Endothelial cell of umbilical vein (primary cell): ENCODE results near the gene EHMT1. TPM values are rescaled to one million over a fixed set of nuclear protein-coding genes. Genes with fewer than 3 reads are reported as not detected.

ENCODE experiments used
- BruUV-seq: library from RNA; stranded (reverse); fragments of 400-500 nt; replicated peaks from 2 replicates; lab custom pipeline; 2021; lab: Mats Ljungman, UMichigan
- CTCF ChIA-PET: fragments of 300-600, 350-600 bp; sonication (Branson Sonifier 250); formaldehyde crosslinking; loops from one replicate; lab custom pipeline; 2021; ENCODE audit warnings: antibody characterized with exemption, inconsistent platforms; lab: Charles Lee
- POLR2A ChIA-PET: fragments of 300-600, 350-600 bp; sonication (Branson Sonifier 250); formaldehyde crosslinking; loops from one replicate; lab custom pipeline; 2021; ENCODE audit warnings: antibody characterized with exemption, inconsistent platforms; lab: Charles Lee
- DNase-seq: peaks from one replicate; pipeline ENCODE4 v3.0.0-alpha.2; 2011; ENCODE audit warnings: low read depth, low spot score
- FAIRE-seq: peaks from 2 replicates; lab custom pipeline; 2011; peaks lifted over from hg19 to GRCh38; lab: Jason Lieb, UNC
- H2AFZ ChIP-seq: 2 replicates; pipeline ENCODE4 v1.6.0; 2012; ENCODE audit warnings: low read depth, low read length, control low read depth, inconsistent platforms
- H3K27ac ChIP-seq: 2 replicates; pipeline ENCODE4 v1.5.1; 2011; ENCODE audit warnings: low read depth, mild to moderate bottlenecking, control low read depth, low read length, moderate library complexity; ENCODE audit not compliant: insufficient read depth
- H3K27me3 ChIP-seq, 2 experiments: 2 replicates each; pipeline versions ENCODE4 v1.6.0 to v1.6.1; 2011; ENCODE audit warnings: low read length in 2 of 2, mixed read lengths in 1 of 2; ENCODE audit not compliant: control insufficient read depth in 2 of 2, insufficient read depth in 2 of 2
- H3K36me3 ChIP-seq, 2 experiments: 2 replicates in 1 of 2; 3 replicates in 1 of 2; pipeline ENCODE4 v1.5.1; 2011; ENCODE audit warnings: low read length in 2 of 2, mild to moderate bottlenecking in 1 of 2, moderate library complexity in 1 of 2; ENCODE audit not compliant: control insufficient read depth in 2 of 2, insufficient read depth in 2 of 2; ENCODE audit errors: extremely low read depth in 1 of 2
- H3K4me1 ChIP-seq: 3 replicates; pipeline ENCODE4 v1.5.1; 2011; ENCODE audit warnings: mild to moderate bottlenecking, low read length; ENCODE audit not compliant: control insufficient read depth, insufficient read depth; ENCODE audit errors: extremely low read depth
- H3K4me2 ChIP-seq: 2 replicates; pipeline ENCODE4 v1.6.1; 2011; ENCODE audit warnings: low read length, control low read depth, mixed read lengths; ENCODE audit not compliant: insufficient read depth
- H3K4me3 ChIP-seq, 3 experiments: fragments of 200-600 bp in 1 of 3; sonication (generic), shearing (Covaris generic) in 1 of 3; replicated peaks in 1 of 3; 2 replicates each; pipeline ENCODE4 v1.5.1; 2011 to 2016; ENCODE audit warnings: control low read depth in 3 of 3, low read length in 3 of 3, mild to moderate bottlenecking in 2 of 3, inconsistent platforms in 1 of 3, low read depth in 1 of 3, moderate library complexity in 1 of 3; ENCODE audit not compliant: insufficient read depth in 1 of 3
- H3K79me2 ChIP-seq: 2 replicates; pipeline ENCODE4 v1.6.0; 2012; ENCODE audit warnings: low read length, inconsistent platforms; ENCODE audit not compliant: control insufficient read depth, insufficient read depth
- H3K9ac ChIP-seq: replicated peaks from 2 replicates; pipeline ENCODE3; 2011; ENCODE audit warnings: low read length, control low read depth; ENCODE audit not compliant: insufficient read depth; ENCODE audit errors: extremely low read depth
- H3K9me1 ChIP-seq: replicated peaks from 3 replicates; pipeline ENCODE4 v1.6.0; 2011; ENCODE audit warnings: mild to moderate bottlenecking, low read length; ENCODE audit not compliant: control insufficient read depth, insufficient read depth; ENCODE audit errors: extremely low read depth
- H3K9me3 ChIP-seq: replicated peaks from 2 replicates; pipeline ENCODE4 v1.5.1; 2012; ENCODE audit warnings: low read length, inconsistent platforms; ENCODE audit not compliant: control insufficient read depth, insufficient read depth
- H4K20me1 ChIP-seq: replicated peaks from 2 replicates; pipeline ENCODE3; 2011; ENCODE audit warnings: mild to moderate bottlenecking, low read length; ENCODE audit not compliant: control insufficient read depth, insufficient read depth; ENCODE audit errors: extremely low read depth
- CTCF ChIP-seq, 2 donors: IDR thresholded peaks; 1 replicate in 1 of 2; 2 replicates in 1 of 2; pipeline ENCODE4 v1.5.1; 2011; ENCODE audit warnings: low read length in 2 of 2, mild to moderate bottlenecking in 2 of 2, moderate library complexity in 2 of 2, control low read depth in 1 of 2, inconsistent platforms in 1 of 2, low read depth in 1 of 2; ENCODE audit not compliant: insufficient read depth in 1 of 2; ENCODE audit errors: extremely low read depth in 1 of 2
- EZH2 ChIP-seq: IDR thresholded peaks from 2 replicates; pipeline ENCODE4 v1.6.1; 2012; ENCODE audit warnings: borderline replicate concordance, low read depth, mild to moderate bottlenecking, moderate library complexity, low read length, inconsistent platforms; ENCODE audit not compliant: severe bottlenecking
- FOS ChIP-seq: IDR thresholded peaks from 2 replicates; pipeline ENCODE4 v1.6.1; 2011; ENCODE audit warnings: mild to moderate bottlenecking, low read length, moderate library complexity, borderline replicate concordance; ENCODE audit not compliant: insufficient read depth
- GATA2 ChIP-seq: IDR thresholded peaks from 2 replicates; pipeline ENCODE4 v1.7.0; 2011; ENCODE audit warnings: low read depth, mild to moderate bottlenecking, moderate library complexity, mixed read lengths, low read length; ENCODE audit not compliant: insufficient read length, insufficient read depth
- JUN ChIP-seq: IDR thresholded peaks from 2 replicates; pipeline ENCODE4 v1.6.1; 2011; ENCODE audit warnings: borderline replicate concordance, low read depth; ENCODE audit not compliant: insufficient read length, insufficient read depth
- MAX ChIP-seq: IDR thresholded peaks from 2 replicates; pipeline ENCODE4 v1.6.1; 2011; ENCODE audit not compliant: insufficient read depth, insufficient read length
- POLR2A ChIP-seq: IDR thresholded peaks from 2 replicates; pipeline ENCODE4 v1.6.1; 2012; ENCODE audit warnings: low read depth, mild to moderate bottlenecking, control low read depth, low read length
- POLR2AphosphoS5 ChIP-seq: IDR thresholded peaks from 2 replicates; pipeline ENCODE4 v1.6.1; 2012; ENCODE audit warnings: low read depth, mild to moderate bottlenecking, control low read depth, low read length, moderate library complexity; ENCODE audit not compliant: insufficient read depth
- dilution Hi-C: fragments of 300-500 bp; cut with MboI; formaldehyde crosslinking; loops from one replicate; pipeline ENCODE4 v1.15.0; 2019; ENCODE audit warnings: low sequenced_read_pairs; ENCODE audit not compliant: extremely low pct_ligation_motif_present
- intact Hi-C: fragments of 100-400 bp; cut with micrococcal nuclease; formaldehyde crosslinking; loops from one replicate; pipeline ENCODE4 v1.10.0; 2022
- polyA plus RNA-seq, 4 experiments: library from polyadenylated mRNA; depleted of rRNA in 3 of 4; stranded (reverse) in 3 of 4; unstranded in 1 of 4; fragments of >200 nt; gene quantifications; 2 replicates each; pipeline versions ENCODE4 v1.2.1 to v1.2.3, GENCODE V29; 2011 to 2012; ENCODE audit warnings: missing spikeins in 1 of 4
- total RNA-seq: library from RNA; stranded (reverse); gene quantifications from 2 replicates; pipeline ENCODE4 v1.2.3, GENCODE V29; 2021

The EHMT1 gene
- total and polyA plus RNA-seq, 2 donors (not counting 3 experiments of a cell fraction or from before 2014, with no cell fraction given), result 48.2 to 104 TPM

- Histone ChIP-seq H3K4me1 (no peaks in the 10 kb centered on the region), H3K4me3 (no peak overlapping the region), H3K9ac (no peak overlapping the region), H2AFZ (no peak overlapping the region), H3K9me3 (no peaks in the 10 kb centered on the region), H4K20me1 (no peaks in the 10 kb centered on the region), H3K4me2 (no peak overlapping the region), H3K36me3 (peaks cover 5 to 42% of the 10 kb centered on the region in 2 experiments), H3K79me2 (no peaks in the 10 kb centered on the region), H3K27me3 (no peaks in the 10 kb centered on the region), H3K9me1 (no peaks in the 10 kb centered on the region), H3K27ac (no peak overlapping the region)
- no TSS peak for BruUV-seq
- DNase-seq, result no peak
- ChIA-PET POLR2A (no interaction called here), CTCF (no interaction called here)
- dilution Hi-C loops, result no loop called here
- FAIRE-seq, result no peak
- intact Hi-C loops, result no loop called here
- TF ChIP-seq FOS (no peak), JUN (no peak), POLR2A (no peak), EZH2 (no peak), GATA2 (no peak), POLR2AphosphoS5 (no peak)
These were observed 201.5 kb downstream of the EHMT1 start for GRCh38 chr9:137820161-137820855.

GRCh38 chr9:137823986-137824771 lies 205.4 kb downstream of the EHMT1 start:
- TF ChIP-seq EZH2, result no peak
- TF ChIP-seq MAX, result no peak
- no peak for TF ChIP-seq POLR2AphosphoS5
- no peak for TF ChIP-seq FOS
- TF ChIP-seq CTCF (IDR thresholded peaks at IDR 0.05; ENCODE audit: extremely low read depth in 1 of 2, insufficient read depth in 1 of 2, low read depth in 1 of 2, low read length in 2 of 2), result no peak
- BruUV-seq, result no TSS peak
- Histone ChIP-seq H3K9ac (no peak overlapping the region), H3K4me2 (no peak overlapping the region), H3K27ac (no peak overlapping the region), H3K9me1 (no peaks in the 10 kb centered on the region), H3K79me2 (no peaks in the 10 kb centered on the region), H3K4me1 (no peaks in the 10 kb centered on the region), H3K27me3 (no peaks in the 10 kb centered on the region), H3K9me3 (no peaks in the 10 kb centered on the region), H4K20me1 (no peaks in the 10 kb centered on the region), H3K36me3 (peaks cover 2 to 25% of the 10 kb centered on the region in 2 experiments), H2AFZ (no peak overlapping the region), H3K4me3 (no peak overlapping the region)
- DNase-seq (no peak), FAIRE-seq (peak; percentile 12)
- intact Hi-C loops (no loop called here), dilution Hi-C loops (no loop called here)
- ChIA-PET CTCF (no interaction called here), POLR2A (no interaction called here)
